HG03520 (cell line): ENCODE results near the gene NTHL1.

Source experiments
- ATAC-seq: cut with Tn5 transposase; IDR thresholded peaks from one replicate; pipeline ENCODE4 v1.9.1; 2021; ENCODE audit warnings: mild to moderate bottlenecking, moderate library complexity; ENCODE audit not compliant: unreplicated experiment

NTHL1 gene

DNA sequence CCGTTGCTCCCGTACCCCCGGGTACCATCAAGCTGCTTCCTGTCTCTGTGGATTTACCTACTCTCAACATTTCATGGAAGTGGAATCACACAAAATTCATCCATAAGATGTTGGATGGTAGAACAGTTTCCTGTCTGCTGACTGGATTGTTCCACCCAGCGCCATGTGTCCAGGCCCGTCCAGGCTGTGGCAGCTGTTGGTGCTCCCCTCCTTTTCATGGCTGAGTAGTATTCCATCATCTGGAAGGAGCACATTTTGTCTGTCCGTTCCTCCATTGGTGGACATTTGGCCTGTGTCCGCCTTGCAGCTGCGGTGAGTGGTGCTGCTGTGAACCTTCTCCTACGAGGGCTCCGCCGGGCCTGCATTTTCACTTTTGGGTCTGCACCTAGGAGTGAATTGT is 18.5 kb upstream of the NTHL1 start:
- no peak for ATAC-seq

DNA sequence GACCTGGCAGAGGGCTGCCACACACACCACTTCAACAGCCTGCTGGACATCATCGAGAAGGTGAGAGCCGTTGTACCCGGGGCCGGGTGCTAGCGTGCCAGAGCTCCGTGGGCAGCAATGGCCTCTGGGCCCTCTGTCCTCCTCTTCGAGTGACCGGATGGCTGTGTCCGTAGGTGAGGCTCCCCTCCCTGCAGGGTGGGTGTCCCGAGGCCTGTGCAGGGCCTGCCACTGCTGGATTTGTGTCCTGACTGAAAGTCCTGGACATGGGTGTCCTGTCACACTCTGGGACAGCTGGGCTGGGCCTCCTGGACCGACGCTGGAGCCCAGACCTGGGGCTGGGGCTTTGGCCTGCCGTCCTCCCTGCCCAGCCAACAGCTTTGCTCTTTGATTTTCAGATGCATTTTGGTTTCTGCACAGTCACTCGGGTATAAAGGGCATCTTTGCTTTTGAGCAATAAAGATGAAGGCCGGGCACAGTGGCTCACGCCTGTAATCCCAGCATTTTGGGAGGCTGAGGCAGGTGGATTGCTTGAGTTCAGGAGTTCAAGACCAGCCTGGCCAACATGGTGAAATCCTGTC is 16.8 kb upstream of the NTHL1 start:
- ATAC-seq = no peak

DNA sequence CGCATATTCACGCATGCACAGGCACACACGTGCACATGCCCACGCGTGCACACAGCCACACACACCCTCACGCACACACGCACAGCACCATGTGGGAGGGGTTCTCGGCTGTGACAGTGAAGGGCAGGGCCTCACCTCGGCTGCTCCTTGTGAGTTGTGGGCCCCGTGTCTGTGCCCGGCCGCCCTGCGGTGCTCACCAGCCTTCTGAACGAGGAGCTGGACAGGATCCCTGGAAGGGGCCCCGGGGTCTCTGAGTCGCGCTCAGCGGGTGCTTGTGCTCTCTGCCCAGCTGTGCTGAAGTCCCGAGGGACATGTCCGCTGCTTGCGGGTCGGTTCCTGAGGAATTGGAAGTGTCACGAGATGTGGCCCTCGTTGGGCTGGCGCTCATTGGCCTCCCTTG is 16.2 kb upstream of the NTHL1 start:
- ATAC-seq = no peak

DNA sequence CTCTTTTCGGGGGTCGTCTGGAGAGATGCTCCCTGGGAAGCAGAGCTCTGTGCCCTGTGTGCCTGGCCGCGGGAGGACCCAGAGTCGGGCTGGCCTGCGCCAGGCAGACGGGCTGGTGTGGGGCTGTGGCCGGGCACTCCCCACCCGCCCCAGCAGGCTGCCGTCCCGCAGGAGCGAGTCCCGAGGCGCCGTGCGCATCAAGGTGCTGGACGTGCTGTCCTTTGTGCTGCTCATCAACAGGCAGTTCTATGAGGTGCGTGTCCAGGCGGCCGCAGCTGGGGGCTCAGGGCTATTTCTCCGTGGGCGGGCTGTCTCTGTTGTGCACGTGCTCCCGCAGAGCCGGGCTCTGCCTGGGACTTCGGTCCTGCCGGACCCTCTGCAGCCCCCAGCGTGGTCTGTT is 15.2 kb upstream of the NTHL1 start:
- no peak for ATAC-seq

DNA sequence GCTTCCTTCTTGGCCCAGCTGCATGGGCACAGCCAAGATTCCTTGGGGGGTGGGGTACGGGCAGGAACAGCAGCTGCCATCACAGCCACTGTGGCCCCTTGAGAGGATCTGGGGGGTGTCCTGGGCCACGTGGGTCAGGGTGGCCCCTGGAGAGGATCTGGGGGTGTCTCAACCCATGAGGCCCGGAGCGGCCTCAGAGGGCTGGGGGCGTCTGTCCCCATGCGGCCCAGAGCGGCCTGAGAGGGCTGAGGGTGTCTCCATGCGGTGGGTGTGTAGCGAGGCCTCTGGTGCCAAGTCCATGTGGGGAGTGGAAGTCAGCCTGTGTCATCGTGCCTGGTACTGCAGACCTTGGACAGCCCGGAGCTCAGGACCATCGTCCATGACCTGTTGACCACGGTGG is 13.9 kb upstream of the NTHL1 start:
- no peak for ATAC-seq

DNA sequence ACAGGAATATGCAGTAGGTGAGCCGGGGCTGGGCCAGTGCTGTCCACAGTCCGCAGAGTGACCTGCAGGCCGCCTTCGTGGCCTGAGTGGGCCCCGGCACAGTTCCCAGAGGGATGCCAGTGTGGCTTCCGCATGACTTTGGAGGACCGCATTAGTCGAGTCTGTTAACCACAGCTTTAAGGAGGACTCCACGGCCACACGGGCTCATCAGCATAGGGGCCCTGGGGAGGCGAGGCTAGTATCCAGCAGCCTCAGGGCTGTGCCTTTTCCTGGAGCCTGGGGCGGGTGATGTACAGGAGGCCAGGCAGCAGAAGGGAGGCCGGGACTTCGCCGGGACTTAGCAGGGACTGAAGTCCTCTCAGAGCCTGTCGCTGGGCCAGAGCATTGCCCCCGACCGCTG is 13.4 kb upstream of the NTHL1 start:
- no peak for ATAC-seq

DNA sequence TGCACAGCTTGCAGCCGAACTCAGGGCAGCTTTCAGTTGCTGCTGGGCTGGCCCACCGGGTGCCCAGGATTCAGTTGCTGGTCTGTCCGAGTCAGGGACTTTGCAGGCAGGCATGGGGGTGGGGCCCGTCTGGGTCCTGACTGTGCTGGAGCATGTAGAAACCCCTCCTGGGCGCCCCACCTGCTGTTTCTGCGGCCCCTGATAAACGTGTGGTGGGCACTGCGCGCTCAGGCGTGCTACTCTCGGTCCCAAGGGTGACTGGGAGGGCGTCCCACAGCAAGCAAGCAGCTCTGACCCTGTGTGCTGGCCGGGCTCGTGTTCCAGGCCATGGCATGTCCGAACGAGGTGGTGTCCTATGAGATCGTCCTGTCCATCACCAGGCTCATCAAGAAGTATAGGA is 12.7 kb upstream of the NTHL1 start:
- ATAC-seq = no peak

DNA sequence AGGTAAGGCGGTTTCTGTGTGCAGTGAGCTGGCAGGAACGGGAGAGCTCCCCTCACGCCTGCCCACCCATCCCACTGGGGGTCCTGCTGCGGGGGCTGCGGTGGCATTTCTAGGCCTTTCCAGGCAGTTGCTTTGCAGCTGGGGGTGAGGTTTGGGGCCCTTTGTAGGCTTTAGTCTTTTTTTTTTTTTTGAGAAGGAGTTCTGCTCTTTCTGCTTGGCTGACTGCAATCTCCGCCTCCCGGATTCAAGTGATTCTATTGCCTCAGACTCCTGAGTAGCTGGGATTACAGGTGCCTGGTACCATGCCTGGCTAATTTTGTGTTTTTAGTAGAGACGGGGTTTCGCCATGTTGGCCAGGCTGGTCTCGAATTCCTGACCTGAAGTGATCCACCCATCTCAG is 11.2 kb upstream of the NTHL1 start:
- no peak for ATAC-seq

DNA sequence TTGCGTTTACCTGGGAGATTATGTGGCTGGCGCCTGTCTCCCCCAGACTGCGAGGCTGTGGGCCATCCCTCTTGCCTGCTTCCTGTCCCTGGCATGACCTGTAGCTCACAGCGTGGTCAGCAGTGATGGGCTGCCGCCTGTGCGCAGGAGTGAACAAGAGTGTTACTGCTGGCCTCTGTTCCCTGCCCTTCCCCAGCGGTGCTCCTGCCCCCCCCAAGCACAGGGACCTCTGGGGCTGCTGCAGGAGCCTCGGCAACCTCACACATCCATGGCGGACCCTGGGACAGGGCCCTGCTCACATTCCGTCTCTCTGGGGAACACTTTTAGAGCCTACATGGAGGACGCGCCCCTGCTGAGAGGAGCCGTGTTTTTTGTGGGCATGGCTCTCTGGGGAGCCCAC is 10.8 kb upstream of the NTHL1 start:
- ATAC-seq = no peak

- ATAC-seq = no peak
Measured at GRCh38 chr16:2057438-2057837, 9.8 kb upstream of the NTHL1 start.

- ATAC-seq = no peak
Measured at GRCh38 chr16:2056681-2057407, 9.2 kb upstream of the NTHL1 start.

DNA sequence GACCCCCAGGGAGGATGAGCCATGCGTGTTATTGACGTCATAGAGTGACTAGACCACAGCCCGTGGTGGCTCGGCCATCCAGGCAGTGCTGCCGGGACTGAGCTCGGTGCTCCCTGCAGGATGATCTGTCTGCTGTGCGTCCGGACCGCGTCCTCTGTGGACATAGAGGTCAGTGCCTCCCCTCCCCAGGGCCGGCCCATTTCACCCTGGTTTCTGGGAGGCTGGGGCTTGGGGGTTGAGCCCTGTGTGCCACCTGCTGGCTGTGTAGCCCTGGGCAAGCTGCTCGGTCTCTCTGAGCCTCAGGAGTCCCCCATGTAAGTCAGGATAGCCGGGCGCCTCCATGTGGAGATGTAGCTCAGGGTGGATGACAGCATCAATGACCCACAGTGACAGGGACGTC is 8.4 kb upstream of the NTHL1 start:
- no peak for ATAC-seq

DNA sequence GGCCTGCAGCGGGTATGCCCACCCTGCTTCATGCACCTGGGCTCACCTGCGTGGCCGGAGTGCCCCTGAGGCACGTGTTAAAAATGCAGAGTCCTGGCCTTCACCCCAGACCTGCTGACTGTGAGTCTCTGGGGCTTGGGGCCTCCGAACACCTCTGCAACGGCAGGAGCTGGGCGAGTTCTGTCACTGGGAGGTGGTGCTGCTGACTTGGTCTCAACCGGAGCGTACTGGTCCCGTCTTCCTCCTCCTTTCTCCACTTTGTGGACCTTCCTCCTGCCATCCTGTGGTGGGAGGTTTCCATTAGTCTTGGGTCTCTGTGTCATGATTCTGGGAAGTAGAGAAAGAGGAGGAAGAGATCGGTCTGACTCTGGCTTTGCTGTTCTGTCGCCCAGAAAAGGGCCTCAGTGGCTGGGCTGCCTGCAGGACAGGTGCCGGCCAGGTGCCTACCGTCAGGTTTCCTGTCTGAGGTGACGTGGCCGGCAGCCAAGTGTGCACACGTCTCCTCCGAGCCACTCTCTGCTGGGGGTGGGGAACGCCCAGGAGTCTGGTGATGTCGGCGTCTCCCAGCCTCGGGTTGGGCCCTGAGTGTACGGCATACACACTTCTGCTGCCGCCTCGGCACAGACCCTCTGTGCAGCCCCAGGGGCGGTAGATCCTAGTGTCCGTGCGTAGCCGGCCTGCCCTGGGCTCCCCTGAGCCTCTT is 7.1 kb upstream of the NTHL1 start:
- no peak for ATAC-seq

DNA sequence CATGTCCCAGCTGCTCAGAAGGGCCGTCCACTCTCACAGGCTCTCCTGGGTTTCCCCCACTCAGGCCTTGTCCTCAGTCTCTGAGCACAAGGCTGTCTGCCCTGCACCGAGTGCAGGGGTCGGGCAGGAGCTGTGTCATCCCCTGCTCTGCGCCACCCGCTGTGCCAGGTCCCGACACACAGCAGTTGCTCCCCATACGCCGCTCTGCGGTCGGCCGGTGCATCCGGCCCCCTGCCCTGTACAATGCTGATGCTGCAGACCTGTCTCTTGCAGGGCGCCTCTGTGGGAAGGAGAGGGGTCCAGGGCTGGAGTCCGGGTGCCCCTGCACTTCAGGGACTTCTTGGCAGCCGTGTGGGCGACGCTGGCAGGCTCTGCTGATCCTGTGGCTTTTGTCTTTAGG is 6.3 kb upstream of the NTHL1 start:
- no peak for ATAC-seq

- ATAC-seq = no peak
Measured at GRCh38 chr16:2053211-2053610, 5.6 kb upstream of the NTHL1 start.

DNA sequence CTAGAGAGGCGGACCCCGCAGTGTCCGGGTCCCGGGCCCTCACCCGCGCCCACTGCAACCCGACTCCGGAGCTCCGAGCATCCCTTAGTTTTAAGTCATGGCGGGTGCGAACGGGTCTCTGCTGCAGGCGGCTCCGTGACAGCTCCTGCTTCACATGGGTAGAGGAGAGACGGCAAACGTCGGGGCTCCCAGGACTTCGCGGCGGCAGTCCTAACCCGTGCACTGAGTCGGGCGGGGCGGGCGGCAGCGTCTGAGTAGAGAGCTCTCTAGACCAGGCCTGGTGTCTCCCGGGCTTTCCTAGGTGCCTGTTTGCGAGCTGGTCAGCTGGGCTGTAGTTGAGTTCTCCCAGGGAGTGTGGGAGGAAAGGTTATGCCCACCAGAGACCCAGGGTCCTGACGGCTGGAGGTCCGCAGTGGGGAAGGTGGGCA is 496 bp upstream of the NTHL1 start:
- ATAC-seq = no peak

DNA sequence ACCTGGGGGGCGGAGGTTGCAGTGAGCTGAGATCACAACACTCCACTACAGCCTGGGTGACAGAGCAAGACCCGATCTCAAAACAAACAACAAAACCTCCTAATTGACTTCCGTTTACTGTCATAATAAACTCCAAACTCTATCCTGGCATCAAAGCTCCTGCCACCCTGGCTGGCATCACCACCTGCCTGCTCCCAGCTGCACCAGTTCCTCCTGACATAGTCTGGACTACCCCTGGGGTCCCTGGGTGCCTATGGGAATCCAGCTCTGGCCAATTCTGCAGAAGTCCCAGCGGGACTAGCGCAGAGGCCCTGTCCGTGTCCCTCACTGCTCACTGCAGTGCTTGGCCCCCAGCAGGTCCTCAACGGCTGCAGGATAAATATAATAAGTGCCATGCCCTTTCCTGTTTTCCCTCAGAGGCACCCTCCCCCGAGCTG is 723 bp downstream of the NTHL1 start:
- ATAC-seq = no peak

GRCh38 chr16:2045965-2046892 is 1.4 kb downstream of the NTHL1 start:
- ATAC-seq = no peak

DNA sequence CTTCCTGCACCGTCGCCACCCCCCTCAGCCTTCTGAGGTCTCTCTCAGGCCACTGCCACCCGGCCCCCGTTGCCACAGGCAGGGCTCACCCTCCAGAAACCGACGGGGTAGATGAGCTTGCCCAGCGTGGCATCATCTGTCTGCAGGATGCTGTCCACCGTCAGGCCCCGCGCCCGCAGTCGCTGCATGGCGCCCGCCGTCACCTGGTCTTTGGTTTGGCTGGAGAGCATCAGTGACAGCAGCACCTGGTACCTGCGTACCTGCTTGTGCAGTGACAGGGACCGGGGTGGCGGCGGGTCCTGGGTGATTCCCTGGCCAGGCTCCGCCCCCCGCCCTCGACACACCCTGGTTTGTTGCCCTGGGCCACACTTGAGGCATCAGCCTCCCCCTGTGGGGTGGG is 3.1 kb downstream of the NTHL1 start:
- ATAC-seq = no peak

DNA sequence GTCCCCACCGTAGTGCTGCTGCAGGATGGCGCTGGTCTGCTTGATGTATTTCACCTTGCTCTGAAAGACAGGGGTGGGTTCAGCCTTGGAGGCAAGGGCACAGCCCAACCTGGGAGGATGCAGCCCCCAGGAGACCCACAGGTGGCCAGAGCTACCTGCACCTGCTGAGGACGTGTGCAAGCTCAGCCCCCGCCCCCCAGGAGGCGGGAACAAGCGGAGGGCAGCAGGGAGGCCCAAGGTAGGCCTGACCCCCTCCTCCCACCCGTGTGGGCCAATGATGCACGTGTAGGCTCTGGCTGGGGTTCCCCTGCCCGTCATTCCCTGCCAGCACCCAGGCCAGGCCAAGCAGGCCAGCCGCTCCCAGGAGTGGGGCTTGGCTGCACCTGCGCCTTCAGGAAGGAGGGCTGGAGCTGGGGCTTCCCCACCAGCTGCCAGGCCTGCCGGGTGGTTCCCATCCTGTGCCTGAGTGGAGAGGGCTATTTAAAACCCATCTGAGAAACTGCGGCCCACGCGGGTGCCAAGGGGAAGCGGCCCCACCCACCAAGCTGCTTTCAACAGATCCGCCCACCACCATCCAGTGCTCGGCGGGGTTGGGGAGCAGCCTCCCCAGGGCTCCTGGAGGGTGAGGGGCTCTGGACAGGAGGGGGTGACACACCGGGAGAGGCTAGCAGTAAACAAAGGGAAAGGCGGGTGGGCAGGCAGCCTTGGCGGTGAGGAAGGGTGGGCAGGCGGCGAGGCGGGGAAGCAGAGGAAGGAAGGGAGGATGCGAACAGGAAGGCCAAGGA is 3.8 kb downstream of the NTHL1 start:
- ATAC-seq = no peak
